ACHN (cell line): Measurements from ENCODE around the gene STPG3.

Experiments
- DNase-seq: peaks from one replicate; pipeline ENCODE4 v3.0.0-alpha.2; 2015
- in situ Hi-C: cut with HindIII; loops from 2 replicates; pipeline ENCODE4 v1.10.0; 2017; ENCODE audit warnings: low sequenced_read_pairs, low pct_ligation_motif_present, low pct_unique_long_range_greater_than_20kb

The STPG3 gene

DNA sequence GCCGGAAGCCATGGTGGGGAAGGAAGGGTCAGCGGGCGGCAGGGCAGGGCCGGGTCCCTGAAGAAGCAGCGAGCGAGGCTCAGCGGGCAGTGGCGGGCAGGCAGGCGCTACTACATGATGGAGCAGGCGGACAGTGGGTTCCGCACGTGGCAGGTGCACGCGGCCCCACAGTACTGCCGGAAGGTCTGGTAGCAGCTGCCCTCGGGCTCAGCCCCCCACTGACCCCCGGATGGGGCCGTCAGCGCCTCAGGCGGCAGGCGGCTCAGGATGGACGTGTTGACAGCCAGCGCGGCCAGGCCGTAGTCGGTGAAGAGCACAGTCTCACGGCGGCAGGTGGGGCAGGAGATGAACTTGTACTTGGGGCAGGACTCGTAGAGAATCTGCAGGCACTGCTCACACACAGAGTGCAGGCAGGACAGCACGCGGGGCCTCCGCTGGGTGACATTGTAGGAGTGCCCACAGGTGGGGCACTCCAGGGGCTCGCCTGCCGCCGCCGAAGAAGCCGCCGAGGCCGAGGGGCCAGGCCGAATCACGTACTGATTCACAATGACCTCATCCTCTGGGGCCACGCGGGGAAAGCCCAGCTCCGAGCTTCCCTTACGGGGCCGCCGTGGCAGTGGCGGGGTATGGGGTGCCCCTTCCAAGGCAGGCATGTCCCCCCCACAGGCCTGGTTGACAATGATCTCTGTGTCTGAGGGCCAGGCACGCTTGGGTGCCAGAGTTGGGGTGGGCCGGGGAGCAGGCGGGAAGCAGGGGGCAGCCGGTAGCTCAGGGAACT, 30.6 kb upstream of the STPG3 start:
- in situ Hi-C loops, result no loop called here
- no peak for DNase-seq

DNA sequence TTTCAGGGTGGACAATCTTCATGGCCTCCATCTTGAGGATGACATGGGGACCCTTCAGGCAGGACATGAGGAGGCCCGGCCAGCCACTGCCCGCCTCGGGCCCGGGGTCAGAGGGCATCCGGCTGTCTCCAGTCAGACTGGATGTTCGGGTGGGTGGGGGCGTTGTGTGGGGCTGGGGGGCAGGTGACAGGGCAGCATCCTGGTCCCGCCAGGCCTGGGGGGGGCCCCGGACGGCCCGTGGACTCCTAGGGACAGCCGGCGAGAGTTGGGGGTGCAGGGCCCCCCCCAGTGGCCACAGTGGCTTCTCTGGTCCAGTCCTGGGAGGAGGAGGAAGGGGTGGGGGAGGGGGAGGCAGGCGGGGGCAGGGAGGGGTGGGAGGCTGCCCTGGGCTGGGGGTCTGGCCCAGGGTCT, 30.0 kb upstream of the STPG3 start:
- in situ Hi-C loops, result no loop called here
- no peak for DNase-seq

DNA sequence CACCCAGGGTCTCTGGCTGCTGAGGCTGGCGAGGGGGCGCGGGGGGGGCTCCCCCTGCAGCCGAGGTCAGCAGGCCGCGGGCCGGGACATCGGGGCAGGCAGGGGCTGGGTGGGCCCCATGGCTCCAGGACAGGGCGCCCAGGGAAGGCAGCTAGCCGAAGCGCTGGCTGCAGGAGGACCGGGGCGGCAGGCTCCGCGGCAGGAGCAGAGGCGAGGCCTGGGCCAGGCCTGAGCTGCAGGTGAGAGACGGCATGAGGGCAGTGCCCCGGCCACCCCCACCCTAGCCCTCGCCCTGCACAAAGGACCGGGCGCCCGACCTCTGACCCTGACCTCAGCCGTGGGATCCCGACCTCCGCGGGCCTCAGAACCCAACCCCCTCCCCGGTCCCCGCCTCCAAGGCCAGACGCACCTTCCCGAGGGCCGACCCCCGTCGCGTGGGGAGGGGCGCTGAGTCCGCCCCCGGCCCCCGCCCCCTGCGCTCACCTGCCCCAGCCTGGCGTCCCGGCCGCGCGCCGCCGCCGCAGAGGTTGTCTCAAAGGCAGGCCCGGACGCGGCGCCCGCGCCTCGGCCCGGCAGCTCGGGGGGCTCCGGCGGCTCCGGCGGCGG, 29.5 kb upstream of the STPG3 start:
- in situ Hi-C loops, result no loop called here
- no peak for DNase-seq

DNA sequence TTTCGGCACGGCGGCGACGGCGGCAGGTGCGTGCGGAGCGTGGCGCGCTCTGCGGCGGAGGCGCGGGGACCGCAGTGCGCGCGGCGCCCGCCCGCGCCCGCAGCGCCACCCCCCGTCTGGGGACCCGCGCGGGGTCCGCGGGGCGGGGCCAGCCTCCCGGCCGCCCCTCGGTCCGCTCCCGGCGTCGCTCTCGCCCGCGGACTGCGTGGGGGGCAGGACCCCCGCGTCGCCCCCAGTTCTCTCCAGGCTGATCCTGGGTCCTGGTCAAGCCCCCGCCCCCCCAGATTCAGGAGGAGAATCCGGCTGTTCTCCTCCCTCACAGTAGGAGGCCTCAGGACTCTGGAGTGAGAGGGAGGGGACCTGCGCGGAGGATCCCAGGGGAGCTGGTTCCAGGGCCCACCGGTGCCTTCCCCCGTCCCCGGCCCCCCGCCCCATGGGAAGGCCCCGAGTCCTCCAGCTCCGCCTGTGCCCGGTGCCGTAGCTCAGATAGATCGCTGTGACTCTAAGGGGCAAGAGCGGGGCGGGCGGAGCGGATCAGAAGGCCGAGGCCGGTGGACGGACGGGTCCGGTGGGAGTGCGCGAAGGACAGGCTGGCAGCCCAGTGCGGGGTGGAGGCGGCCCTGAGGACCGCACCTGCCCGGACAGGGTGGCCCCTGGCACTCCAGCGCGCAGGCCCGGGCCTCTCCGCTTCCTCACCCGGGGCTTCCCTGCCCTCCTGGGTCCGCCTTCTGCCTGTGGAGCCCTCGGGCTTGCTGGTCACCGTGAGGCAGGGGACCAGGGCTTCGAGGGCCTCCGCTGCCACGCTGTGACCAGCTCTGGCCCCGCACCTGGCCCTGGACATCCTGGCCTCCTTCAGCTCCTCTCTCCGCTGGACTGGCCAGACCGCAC, 28.7 kb upstream of the STPG3 start, which contains the start of gene RNF208:
RNF208 (minus strand) TSS at position 51 of the 888 bp plus-strand sequence. CDS start 1,028 bp downstream, outside the sequence.
- in situ Hi-C loops, result no loop called here
- peak; percentile 24 for DNase-seq

DNA sequence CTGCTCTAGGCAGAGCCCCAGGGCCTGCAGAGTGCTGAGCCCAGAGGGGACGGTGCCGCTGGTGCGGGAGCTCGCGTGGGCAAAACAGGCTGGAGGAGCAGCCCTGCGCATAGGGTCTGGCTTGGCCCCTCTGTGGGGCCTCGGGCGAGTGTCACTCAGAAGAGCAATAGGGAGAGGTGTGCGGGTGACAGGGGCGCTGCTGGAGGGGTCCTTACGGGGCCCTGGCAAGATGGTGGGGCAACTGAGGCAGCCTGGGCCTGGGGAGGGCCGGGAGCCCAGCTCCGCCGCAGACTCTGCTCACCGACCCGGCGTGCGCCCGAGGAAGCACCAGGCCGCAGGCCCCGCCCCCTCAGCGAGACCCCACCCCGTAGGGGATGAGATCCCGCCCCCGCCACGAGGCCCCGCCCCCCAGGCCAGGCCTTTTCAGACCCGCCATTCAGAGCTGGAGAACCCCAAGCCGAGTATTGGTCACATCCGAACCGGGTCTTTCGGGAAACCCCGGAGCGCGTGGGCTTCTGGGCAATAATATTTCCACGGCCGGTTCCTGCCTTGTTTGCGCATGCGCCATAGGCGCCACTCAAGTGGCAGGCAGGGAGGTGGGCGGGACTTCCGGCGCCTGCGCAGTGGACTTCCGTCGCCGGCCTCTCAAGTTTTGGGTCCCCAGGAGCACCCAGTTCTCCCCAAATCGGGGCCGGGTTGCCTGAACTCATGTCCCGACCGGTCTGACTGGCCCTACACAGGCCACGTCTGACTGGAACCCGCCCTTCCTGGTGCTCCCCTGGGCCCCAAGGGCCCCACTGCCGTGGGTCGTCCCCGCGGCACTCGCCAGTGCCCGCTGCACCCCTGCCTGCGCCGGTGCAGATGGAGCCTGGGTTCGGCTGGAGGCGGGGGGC, 27.8 kb upstream of the STPG3 start:
- peak; percentile 96 for DNase-seq
- in situ Hi-C loops, result no loop called here

DNA sequence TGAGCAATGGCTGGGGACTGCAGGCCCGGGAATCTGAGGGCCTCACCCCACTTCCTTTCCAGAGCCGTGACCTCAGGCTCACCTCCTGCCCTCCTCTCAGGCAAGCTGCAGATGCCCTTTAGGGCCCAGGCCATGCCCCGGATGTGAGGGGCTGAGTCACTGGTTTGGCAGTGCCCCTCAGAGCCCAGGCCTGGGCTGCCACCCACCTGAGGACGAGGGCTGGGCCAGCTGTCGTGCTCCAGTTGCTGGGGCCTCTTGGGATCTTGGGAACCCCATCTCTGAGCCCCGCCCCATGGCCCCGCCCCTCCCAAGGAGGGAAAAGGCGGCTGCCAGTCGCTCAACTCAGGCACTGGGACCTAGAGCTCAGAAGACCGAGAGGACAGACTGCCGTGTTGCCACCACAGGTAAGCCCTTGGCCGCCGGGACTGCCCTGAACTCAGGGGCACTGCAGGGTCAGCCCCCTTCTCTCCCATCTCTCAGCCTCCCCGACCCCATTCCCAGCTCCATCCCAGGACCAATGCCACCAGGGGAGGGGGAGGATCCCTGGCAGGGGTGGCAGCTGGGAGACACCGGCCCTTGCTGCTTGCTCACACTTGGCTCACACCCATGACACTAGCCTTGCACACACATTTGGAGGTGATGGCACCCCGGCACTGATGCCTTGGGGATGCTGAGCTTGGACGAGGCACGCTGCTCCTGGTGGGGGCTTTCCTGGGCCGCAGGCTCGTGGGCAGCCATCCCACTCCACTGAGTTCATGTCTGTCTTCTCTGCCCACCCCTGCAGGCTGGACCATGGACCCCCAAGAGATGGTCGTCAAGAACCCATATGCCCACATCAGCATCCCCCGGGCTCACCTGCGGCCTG, 26.0 kb upstream of the STPG3 start, which contains the start of gene CYSRT1:
CYSRT1 (plus strand) TSS at position 345 of the 865 bp plus-strand sequence; CDS start at position 793, 448 bp downstream.
- in situ Hi-C loops, result no loop called here
- no peak for DNase-seq

DNA sequence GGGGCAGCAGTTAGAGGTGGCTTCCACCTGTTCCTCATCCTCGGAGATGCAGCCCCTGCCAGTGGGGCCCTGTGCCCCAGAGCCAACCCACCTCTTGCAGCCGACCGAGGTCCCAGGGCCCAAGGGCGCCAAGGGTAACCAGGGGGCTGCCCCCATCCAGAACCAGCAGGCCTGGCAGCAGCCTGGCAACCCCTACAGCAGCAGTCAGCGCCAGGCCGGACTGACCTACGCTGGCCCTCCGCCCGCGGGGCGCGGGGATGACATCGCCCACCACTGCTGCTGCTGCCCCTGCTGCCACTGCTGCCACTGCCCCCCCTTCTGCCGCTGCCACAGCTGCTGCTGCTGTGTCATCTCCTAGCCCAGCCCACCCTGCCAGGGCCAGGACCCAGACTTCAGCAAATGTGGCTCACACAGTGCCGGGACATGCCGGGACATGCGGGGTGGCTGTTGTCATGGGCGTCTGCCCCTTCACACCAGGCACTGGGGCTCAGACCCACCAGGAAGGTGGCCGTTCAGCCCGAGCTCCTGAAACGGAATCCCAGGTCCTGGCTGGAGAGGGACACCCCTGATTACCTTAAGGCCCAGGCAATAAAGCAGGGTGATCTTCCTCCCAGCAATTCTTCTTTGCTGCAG, 25.3 kb upstream of the STPG3 start:
- in situ Hi-C loops, result no loop called here

DNA sequence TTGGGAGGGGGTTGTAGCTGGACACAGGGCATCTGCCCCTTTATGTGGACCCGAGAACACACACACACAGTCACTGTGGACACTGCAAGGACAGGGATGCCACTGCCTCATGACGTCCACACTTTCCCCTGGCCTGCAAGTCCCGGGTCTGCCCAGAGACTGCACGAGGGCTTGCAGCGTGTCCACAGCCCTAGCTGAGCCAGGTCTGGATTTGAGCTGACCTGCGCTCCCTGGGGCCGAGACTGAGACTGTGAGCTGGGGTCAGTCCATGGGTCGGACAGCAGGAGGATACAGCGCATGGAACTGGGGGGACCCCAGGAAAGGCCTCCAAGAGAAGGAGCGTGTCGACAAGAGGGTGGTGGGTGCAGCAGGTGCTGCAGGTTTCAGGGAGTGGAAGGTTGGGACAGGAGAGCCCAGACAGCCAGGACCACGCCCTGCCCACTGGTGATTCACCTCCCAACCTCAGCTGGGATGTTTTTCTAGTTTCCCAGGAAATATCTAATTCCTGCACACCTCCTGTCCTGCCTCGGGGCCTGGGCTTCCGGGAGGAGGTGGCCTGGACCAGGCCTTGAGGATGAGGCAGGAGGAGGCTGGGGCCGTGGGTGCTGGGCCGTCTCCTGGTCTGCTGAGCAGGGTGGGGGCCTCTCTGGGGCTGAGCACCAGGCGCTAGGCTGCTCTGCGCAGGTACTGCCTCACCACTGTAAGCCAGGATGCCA, 24.6 kb upstream of the STPG3 start:
- no peak for DNase-seq
- in situ Hi-C loops, result no loop called here

More for the DNA sequence above, 25.3 kb upstream of the STPG3 start:
- no peak for DNase-seq

DNA sequence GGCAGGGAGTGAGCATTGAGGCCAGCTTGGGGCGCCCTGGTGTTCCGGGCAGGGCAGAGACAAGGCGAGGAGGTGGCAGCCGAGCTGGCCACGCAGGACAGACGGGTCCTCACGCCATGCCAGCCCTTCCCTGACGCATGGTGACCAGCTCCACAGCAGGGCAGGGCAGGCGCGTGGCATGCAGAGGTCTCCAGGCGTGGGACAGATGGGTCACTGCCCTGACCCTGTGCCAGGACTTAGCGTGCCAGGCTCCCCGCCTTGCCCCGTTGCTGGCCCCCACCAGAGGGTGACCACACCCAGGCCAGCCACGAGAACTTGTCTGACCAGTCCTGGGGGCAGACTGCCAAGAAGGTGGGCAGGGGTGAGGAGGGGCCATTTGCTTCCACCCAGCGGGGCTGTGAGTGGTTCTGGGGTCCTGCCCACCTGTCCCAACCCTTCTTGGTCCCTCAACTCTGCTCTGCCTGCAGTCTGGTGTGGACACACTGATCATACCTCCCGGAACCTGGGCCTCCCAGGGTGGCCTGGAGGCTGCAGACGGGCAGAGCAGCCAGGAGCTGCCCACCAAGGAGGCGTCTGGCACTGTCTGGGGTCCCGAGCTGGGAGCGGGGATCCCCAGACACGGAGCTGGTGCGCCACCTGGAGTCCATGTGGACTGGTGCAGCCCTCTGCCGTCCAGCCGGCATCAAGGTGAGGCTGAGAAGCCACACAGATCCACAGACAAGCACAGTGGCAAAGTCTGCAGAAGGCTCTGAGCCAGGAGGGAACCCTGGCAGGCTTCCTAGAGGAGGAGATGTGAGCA, 23.8 kb upstream of the STPG3 start, which contains the start of gene RNF224:
RNF224 (plus strand) TSS at position 449 of the 799 bp plus-strand sequence. CDS start 834 bp downstream, outside the sequence.
- DNase-seq, result peak; percentile 76

DNA sequence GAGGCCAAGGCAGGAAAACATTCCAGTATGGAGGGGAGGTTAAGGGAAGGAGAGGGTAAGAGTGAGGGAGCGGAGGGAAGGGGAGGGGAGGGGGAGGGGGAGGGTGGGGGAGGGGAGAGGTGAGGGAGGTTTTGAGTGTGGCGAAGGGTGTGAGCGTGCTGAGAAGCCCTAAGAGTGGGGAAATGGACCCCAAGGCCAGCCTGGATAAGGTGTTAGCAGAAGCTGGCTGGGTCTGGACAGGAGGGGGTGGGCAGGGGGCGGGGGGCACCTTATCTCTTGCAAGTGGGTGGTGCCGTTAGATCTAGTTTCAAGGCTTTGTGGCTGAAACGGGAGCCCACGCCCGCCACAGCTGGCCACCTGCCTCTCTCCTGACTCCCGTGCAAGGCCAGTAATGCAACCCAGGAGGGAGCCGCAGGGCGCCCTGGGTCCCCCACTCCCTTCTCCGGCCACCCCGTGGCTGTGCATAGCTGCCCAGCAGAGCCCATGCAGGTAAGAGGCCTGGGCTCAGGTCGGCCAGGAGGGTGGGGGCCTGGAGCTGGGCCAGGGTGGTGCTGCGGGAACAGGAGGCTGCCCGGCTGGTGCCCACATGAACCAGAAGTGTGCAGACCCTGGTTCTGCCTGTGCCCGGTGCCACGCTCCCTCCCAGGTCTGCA, 23.1 kb upstream of the STPG3 start:
- DNase-seq, result no peak
- in situ Hi-C loops, result no loop called here

More for the DNA sequence above, 23.8 kb upstream of the STPG3 start, which contains the start of gene RNF224:
- in situ Hi-C loops, result no loop called here

DNA sequence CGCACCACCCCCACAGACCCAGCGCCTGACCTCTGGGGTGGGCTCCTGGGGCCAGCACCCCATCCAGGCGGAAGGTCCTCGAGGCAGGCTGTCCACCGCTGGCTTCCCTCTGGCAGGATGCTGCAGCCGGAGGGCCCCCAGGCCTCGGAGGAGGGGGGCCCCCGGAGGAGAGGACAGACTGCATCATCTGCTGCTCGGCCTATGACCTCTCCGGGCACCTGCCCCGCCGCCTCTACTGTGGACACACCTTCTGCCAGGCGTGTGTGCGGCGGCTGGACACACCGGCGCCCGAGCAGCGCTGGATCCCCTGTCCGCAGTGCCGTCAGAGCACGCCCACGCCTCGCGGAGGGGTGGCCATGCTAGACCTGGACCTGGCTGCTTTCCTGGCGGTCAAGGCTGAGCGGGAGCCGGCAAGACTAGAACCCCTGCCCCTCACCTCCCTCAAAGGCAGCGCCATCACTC, 22.5 kb upstream of the STPG3 start:
- in situ Hi-C loops, result no loop called here
- no peak for DNase-seq

DNA sequence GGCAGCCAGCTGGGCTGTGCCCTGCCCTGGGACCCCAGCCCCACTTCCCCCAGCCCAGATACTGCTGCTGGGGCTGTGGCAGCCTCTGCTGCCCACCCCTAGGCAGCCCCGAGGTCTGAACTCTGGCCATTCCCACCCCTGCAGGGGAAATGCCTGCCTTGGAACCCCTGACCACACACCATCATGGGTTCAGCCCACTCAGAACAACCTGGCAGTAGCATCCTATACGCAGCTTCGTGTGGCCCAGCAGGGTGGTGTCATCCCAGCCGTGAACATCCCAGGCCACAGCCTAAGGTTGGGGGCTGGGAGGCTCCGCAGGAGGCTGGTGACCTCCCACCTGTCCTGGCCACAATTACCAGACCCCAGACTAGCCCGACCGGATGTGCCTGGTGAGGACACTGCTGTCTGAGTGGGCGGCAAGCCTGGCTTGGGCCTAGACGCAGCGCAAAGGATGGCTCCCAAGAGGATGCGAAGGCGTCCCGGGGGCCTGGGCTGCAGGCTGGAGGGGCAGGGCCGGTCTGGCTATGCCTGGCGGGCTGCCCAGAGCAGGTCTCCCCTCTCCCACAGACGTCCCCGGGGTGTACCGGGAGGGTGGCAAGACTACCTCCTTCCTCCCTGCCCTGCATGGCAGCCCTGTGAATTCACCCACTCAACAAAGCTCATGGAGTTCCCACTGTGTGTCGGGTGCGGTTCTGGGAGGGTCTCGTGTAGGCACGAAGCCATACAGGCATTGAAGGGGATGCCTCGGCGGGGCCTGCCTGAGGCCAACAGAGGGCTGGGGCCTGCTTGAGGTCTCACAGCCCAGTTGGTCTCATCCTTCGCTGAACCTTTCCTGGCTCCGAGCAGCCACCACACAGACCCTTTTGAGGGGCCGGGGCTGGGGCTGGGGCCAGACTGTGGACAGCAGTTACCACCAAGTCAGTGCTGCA, 21.9 kb upstream of the STPG3 start:
- no peak for DNase-seq
- in situ Hi-C loops, result no loop called here

DNA sequence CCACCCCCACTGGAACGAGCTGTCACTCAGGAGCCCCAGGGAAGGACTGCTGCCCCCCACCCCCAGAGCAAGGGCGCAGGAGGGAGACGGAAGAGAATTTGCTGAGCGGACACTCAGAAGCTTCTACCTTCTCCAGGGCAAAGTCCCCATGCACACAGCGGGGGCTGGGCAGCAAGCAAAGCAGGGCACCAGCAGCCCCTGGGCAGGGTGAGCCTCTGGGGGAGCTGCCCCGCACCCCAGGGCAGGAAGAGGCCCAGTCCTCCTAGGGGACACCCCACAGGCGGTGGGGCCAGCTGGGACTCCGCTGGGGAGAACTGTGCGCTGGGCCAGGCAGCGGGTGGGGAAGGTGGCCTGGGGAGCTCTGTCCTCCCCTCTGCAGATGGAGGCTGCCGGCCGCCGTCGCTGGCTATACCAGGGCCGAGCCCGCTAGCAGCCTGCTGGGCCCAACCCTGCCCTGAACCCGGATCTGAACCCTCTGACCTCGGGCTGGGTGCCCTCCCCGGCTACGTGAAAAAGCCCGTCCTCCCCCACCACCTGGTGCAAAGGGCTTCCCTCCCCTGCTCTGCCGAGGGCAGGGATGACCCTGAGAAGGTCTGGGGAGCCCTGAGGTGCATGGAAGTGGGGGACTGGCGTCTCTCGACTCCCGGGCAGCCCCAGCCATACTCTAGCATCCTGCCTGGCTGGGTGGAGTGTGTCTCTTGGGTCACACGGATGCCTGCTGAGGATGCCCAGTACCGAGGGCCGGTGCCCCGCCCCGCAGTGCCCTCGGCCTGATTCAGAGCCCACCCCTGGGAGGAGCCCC, 21.0 kb upstream of the STPG3 start:
- in situ Hi-C loops, result no loop called here

More for the DNA sequence above, 21.0 kb upstream of the STPG3 start:
- DNase-seq, result no peak
